OCI-LY7 (cell line): Measurements from ENCODE around the gene GREB1.

Experiments
- CTCF ChIP-seq: fragments of 200-600 bp; sonication (generic); conservative IDR thresholded peaks from 2 replicates; pipeline ENCODE4 v1.5.1; 2014; ENCODE audit warnings: mild to moderate bottlenecking, antibody characterized with exemption, low read length, moderate library complexity, mixed read lengths
- EZH2phosphoT487 ChIP-seq: fragments of 200-600 bp; sonication (generic); IDR thresholded peaks from 2 replicates; pipeline ENCODE4 v1.6.1; 2018; ENCODE audit warnings: low read depth, borderline replicate concordance, mild to moderate bottlenecking, mixed run types, antibody characterized with exemption, low read length, moderate library complexity, mixed read lengths

- TF ChIP-seq EZH2phosphoT487 (no peak), CTCF (no peak)
These were observed 94.8 kb downstream of the GREB1 start for GRCh38 chr2:11628675-11629074.
